Natural killer cell (primary cell): ENCODE results near the gene MAGEA10. TPM values are rescaled to one million over a fixed set of nuclear protein-coding genes. Genes with fewer than 3 reads are reported as not detected.

ENCODE experiments used
- ATAC-seq, 3 donors: fragments of 150-1000 bp in 2 of 3; fragments of 200-7000 bp in 1 of 3; cut with Tn5 transposase; 1 replicate in 1 of 3; 2 replicates in 2 of 3; pipeline ENCODE4 v1.10.0; 2021; ENCODE audit warnings: mild to moderate bottlenecking in 2 of 3, moderate library complexity in 2 of 3
- DNase-seq, 2 donors: peaks; one replicate each; pipeline versions ENCODE4 v3.0.0 to v3.0.0-alpha.2; 2013 to 2021; ENCODE audit warnings: mixed read lengths in 1 of 2
- H3K27ac ChIP-seq: one replicate; pipeline ENCODE4 v1.5.1; 2013; ENCODE audit warnings: mild to moderate bottlenecking, low read length
- H3K27me3 ChIP-seq: one replicate; pipeline ENCODE4 v1.6.1; 2013; ENCODE audit warnings: low read length; ENCODE audit not compliant: control insufficient read depth, insufficient read depth
- H3K36me3 ChIP-seq: one replicate; pipeline ENCODE4 v1.6.1; 2013; ENCODE audit warnings: low read length; ENCODE audit not compliant: control insufficient read depth, insufficient read depth
- H3K4me1 ChIP-seq: one replicate; pipeline ENCODE4 v1.6.1; 2013; ENCODE audit warnings: low read length; ENCODE audit not compliant: control insufficient read depth, insufficient read depth
- H3K4me3 ChIP-seq: one replicate; pipeline ENCODE4 v1.5.1; 2013; ENCODE audit warnings: low read length
- H3K9me3 ChIP-seq: one replicate; pipeline ENCODE4 v1.6.1; 2013; ENCODE audit warnings: low read length; ENCODE audit not compliant: control insufficient read depth, insufficient read depth
- H3K27ac Mint-ChIP-seq, 2 donors: one replicate each; pipeline ENCODE4 v1.8.0; 2022; ENCODE audit warnings: mild to moderate bottlenecking in 2 of 2, mixed read lengths in 2 of 2, moderate library complexity in 1 of 2
- H3K27me3 Mint-ChIP-seq, 2 donors: one replicate each; pipeline ENCODE4 v1.8.0; 2022; ENCODE audit warnings: low read depth in 2 of 2, mixed read lengths in 2 of 2
- H3K36me3 Mint-ChIP-seq: one replicate; pipeline ENCODE4 v1.8.0; 2022; ENCODE audit warnings: mixed read lengths
- H3K4me1 Mint-ChIP-seq, 2 donors: one replicate each; pipeline ENCODE4 v1.8.0; 2022; ENCODE audit warnings: mixed read lengths in 2 of 2
- H3K4me3 Mint-ChIP-seq: one replicate; pipeline ENCODE4 v1.8.0; 2022; ENCODE audit warnings: mild to moderate bottlenecking, moderate library complexity, mixed read lengths
- H3K9me3 Mint-ChIP-seq, 2 donors: one replicate each; pipeline ENCODE4 v1.8.0; 2022; ENCODE audit warnings: mixed read lengths in 2 of 2
- WGBS: methylation state at CpG from one replicate; pipeline ENCODE4 v1.1.7; 2013; ENCODE audit warnings: missing lambda C conversion rate; ENCODE audit not compliant: insufficient coverage; 5-methylcytosine and 5-hydroxymethylcytosine counted together
- intact Hi-C: fragments of 100-400 bp; cut with micrococcal nuclease; formaldehyde crosslinking; loops from one replicate; pipeline ENCODE4 v1.14.2; 2022
- total RNA-seq, 4 donors: library from RNA; stranded (reverse); fragments of 120-200 nt in 1 of 4; gene quantifications; one replicate each; pipeline versions ENCODE4 v1.2.3 to v1.2.4, GENCODE V29; 2013 to 2022
- TF ChIP-seq, protein P1 (sequence below): fragments of 200-600 bp; IDR thresholded peaks from one replicate; pipeline ENCODE4 v1.8.0; 2022; ENCODE audit warnings: antibody characterized with exemption

The MAGEA10 gene
- total RNA-seq, 3 donors from 2014 or later (not counting 1 experiment from before 2014, with no cell fraction given), result not detected

DNA sequence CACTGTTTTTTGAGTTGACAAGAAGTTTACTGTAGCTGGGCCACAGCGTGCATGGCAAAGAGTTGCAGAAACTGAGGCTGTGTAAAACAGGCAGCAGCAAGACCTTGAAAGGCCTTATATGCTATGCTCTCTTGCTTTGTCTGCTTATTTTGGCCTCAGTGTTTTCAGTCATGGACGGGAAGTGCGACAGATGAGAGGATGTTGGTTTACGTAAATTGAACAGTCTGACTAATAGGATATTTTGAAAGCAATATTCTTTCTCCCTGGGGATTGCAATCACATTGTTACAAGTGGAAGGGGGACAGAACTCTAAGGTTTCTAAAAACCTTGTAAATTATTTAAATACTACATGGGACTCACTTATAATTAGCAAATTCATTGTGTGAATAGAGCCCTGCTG is 32.2 kb upstream of the MAGEA10 start:
- Histone ChIP-seq H3K9me3 (no peaks in the 10 kb centered on the region), H3K36me3 (no peaks in the 10 kb centered on the region), H3K27me3 (no peaks in the 10 kb centered on the region), H3K4me1 (no peaks in the 10 kb centered on the region), H3K27ac (no peak overlapping the region), H3K4me3 (no peak overlapping the region)
- H3K27ac Mint-ChIP-seq, result no peak overlapping the region
- peaks cover 0 to 2% of the 10 kb centered on the region in 2 donors for H3K9me3 Mint-ChIP-seq
- TF ChIP-seq, protein P1, sequence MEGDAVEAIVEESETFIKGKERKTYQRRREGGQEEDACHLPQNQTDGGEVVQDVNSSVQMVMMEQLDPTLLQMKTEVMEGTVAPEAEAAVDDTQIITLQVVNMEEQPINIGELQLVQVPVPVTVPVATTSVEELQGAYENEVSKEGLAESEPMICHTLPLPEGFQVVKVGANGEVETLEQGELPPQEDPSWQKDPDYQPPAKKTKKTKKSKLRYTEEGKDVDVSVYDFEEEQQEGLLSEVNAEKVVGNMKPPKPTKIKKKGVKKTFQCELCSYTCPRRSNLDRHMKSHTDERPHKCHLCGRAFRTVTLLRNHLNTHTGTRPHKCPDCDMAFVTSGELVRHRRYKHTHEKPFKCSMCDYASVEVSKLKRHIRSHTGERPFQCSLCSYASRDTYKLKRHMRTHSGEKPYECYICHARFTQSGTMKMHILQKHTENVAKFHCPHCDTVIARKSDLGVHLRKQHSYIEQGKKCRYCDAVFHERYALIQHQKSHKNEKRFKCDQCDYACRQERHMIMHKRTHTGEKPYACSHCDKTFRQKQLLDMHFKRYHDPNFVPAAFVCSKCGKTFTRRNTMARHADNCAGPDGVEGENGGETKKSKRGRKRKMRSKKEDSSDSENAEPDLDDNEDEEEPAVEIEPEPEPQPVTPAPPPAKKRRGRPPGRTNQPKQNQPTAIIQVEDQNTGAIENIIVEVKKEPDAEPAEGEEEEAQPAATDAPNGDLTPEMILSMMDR, result no peak
- H3K4me1 Mint-ChIP-seq, result no peaks in the 10 kb centered on the region
- 96% methylated on average over 4 of the region's 4 CpGs for WGBS
- no peak for ATAC-seq
- H3K27me3 Mint-ChIP-seq, result no peaks in the 10 kb centered on the region
- intact Hi-C loops, result no loop called here
- DNase-seq, result no peak
- no peak overlapping the region for H3K4me3 Mint-ChIP-seq
- H3K36me3 Mint-ChIP-seq, result no peaks in the 10 kb centered on the region

DNA sequence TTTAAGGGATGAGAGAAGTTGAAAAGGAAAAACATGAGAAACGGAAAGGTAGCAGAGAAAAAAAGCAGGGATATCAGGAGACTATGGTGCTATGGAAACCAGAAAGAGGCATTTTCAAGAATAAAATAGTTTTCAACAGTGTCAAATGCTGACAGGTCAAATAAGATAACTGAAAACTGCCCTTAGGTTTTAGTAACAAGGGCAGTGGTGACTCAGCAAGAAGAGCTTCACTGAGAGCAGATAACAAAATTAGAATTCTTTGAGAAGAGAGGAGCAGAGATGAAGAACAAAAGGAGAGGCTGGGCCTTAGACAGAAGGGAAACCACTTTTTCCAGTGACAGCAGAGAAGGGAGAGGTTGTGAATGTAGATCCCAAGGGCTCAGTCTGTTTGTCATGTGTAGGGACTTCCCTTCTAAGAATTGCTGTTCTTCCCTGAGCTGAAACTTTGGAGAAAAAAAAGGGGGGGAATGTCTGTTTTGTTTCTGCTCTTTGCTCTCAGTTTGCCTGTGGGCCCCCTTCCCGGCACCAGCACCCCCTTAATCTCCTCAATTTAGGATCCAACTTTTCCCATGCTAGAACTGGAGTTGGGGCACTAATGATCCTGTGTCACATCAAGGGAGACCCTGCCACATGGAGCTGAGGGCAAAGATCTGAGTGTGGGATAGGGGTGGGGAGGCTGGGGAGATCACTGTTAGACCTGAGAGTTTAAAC is 26.8 kb upstream of the MAGEA10 start:
- H3K4me3 ChIP-seq, result no peak overlapping the region
- Mint-ChIP-seq H3K27me3 (no peaks in the 10 kb centered on the region), H3K4me3 (no peak overlapping the region), H3K36me3 (no peaks in the 10 kb centered on the region), H3K27ac (no peak overlapping the region), H3K9me3 (peaks cover 2 to 10% of the 10 kb centered on the region in 2 donors), H3K4me1 (no peaks in the 10 kb centered on the region)
- no peaks in the 10 kb centered on the region for H3K9me3 ChIP-seq
- no peak for DNase-seq
- no peaks in the 10 kb centered on the region for H3K36me3 ChIP-seq
- WGBS, result 90% methylated on average over 2 of the region's 2 CpGs
- H3K27ac ChIP-seq, result no peak overlapping the region
- ATAC-seq, result no peak
- no peaks in the 10 kb centered on the region for H3K4me1 ChIP-seq
- intact Hi-C loops, result no loop called here
- H3K27me3 ChIP-seq, result no peaks in the 10 kb centered on the region
- TF ChIP-seq, protein P1, result no peak

DNA sequence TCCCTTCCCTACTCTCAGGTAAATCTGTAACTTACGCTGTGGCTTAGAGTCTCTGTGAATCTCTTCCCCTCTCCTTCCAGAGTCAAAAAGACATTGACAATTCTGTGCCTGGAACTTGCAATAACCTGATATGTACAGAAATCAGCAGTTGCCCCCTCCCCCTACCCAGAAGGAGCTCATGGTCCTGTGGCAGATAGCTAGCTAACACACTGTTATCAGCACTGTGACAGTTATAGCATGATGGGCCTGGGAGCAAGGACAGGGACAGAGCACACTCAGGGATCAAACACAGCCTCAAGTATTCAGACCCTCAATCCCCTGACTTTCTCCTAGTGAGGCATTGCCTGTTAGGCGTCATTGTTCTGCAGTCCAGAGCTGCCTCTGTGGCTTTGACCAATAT is 18.7 kb upstream of the MAGEA10 start:
- no peak overlapping the region for H3K4me3 ChIP-seq
- TF ChIP-seq, protein P1, result no peak
- DNase-seq, result no peak
- Mint-ChIP-seq H3K9me3 (peaks cover 0 to 4% of the 10 kb centered on the region in 2 donors), H3K4me3 (no peak overlapping the region), H3K36me3 (no peaks in the 10 kb centered on the region), H3K27me3 (no peaks in the 10 kb centered on the region), H3K4me1 (no peaks in the 10 kb centered on the region), H3K27ac (no peak overlapping the region)
- intact Hi-C loops, result no loop called here
- no peak for ATAC-seq
- no peaks in the 10 kb centered on the region for H3K27me3 ChIP-seq
- WGBS, result 81% methylated on average over 2 of the region's 2 CpGs
- H3K9me3 ChIP-seq, result no peaks in the 10 kb centered on the region
- H3K4me1 ChIP-seq, result no peaks in the 10 kb centered on the region
- no peak overlapping the region for H3K27ac ChIP-seq
- H3K36me3 ChIP-seq, result no peaks in the 10 kb centered on the region
